Measurements from ENCODE around the gene MAD2L1. TPM values are rescaled to one million over a fixed set of nuclear protein-coding genes. Genes with fewer than 3 reads are reported as not detected.

Gene MAD2L1
- total and polyA plus RNA-seq, 2 donors from 2014 or later, result 1.9 to 2.0 TPM

- peak; percentile 98 for FAIRE-seq
- intact Hi-C loops (cut with DNase I), result no loop called here
- H3K9me3 ChIP-seq (ENCODE audit: control insufficient read depth in 2 of 3, insufficient read depth in 1 of 3, low read length in 3 of 3), result no peaks in the 10 kb centered on the region
- no peak overlapping the region for H3K27ac ChIP-seq (ENCODE audit: low read depth in 2 of 2, low read length in 2 of 2)
- H3K9ac ChIP-seq (ENCODE audit: low read length in 3 of 3), result no peak overlapping the region
- H3K36me3 ChIP-seq (ENCODE audit: control insufficient read depth in 2 of 3, insufficient read depth in 3 of 3, low read length in 3 of 3), result no peaks in the 10 kb centered on the region
- DNase-seq, result peak in 3 of 5 donors; percentile 27 to 85 (median 72)
- peaks cover 2 to 4% (median 3%) of the 10 kb centered on the region in 3 donors for H3K4me1 ChIP-seq (ENCODE audit: control insufficient read depth in 2 of 3, insufficient read depth in 2 of 3, low read depth in 1 of 3, low read length in 3 of 3)
- peak; percentile 49 for TF ChIP-seq CTCF (IDR thresholded peaks at IDR 0.05; ENCODE audit: borderline replicate concordance, extremely low read depth, insufficient read depth)
- no peak overlapping the region for H3K4me3 ChIP-seq (ENCODE audit: low read length in 3 of 3)
- no peaks in the 10 kb centered on the region for H3K27me3 ChIP-seq (ENCODE audit: control insufficient read depth, insufficient read depth, low read length)
Observed at GRCh38 chr4:120071192-120071795, 4.6 kb upstream of the MAD2L1 start.

GRCh38 chr4:120070196-120070595, 3.5 kb upstream of the MAD2L1 start:
- no peak overlapping the region for H3K9ac ChIP-seq (ENCODE audit: low read length in 3 of 3)

GRCh38 chr4:120065974-120066516, 603 bp downstream of the MAD2L1 start:
- no peak for TF ChIP-seq CTCF (IDR thresholded peaks at IDR 0.05; ENCODE audit: borderline replicate concordance, extremely low read depth, insufficient read depth)
- Histone ChIP-seq H3K9me3 (ENCODE audit: control insufficient read depth in 2 of 3, insufficient read depth in 1 of 3, low read length in 3 of 3) (no peaks in the 10 kb centered on the region), H3K4me1 (ENCODE audit: control insufficient read depth in 2 of 3, insufficient read depth in 2 of 3, low read depth in 1 of 3, low read length in 3 of 3) (peaks cover 2 to 9% (median 8%) of the 10 kb centered on the region in 3 donors), H3K27me3 (ENCODE audit: control insufficient read depth, insufficient read depth, low read length) (no peaks in the 10 kb centered on the region), H3K27ac (ENCODE audit: low read depth in 2 of 2, low read length in 2 of 2) (no peak overlapping the region), H3K36me3 (ENCODE audit: control insufficient read depth in 2 of 3, insufficient read depth in 3 of 3, low read length in 3 of 3) (no peaks in the 10 kb centered on the region), H3K4me3 (ENCODE audit: low read length in 3 of 3) (peak overlapping the region; percentile 77 to 98 (median 97)), H3K9ac (ENCODE audit: low read length in 3 of 3) (peak overlapping the region; percentile 26 to 65 (median 33))
- intact Hi-C loops (cut with DNase I), result no loop called here
- DNase-seq, result no peak
- no peak for FAIRE-seq

More at GRCh38 chr4:120070196-120070595, 3.5 kb upstream of the MAD2L1 start:
- DNase-seq (no peak), FAIRE-seq (no peak)
- Histone ChIP-seq H3K36me3 (ENCODE audit: control insufficient read depth in 2 of 3, insufficient read depth in 3 of 3, low read length in 3 of 3) (no peaks in the 10 kb centered on the region), H3K27me3 (ENCODE audit: control insufficient read depth, insufficient read depth, low read length) (no peaks in the 10 kb centered on the region), H3K9me3 (ENCODE audit: control insufficient read depth in 2 of 3, insufficient read depth in 1 of 3, low read length in 3 of 3) (no peaks in the 10 kb centered on the region), H3K4me3 (ENCODE audit: low read length in 3 of 3) (no peak overlapping the region), H3K27ac (ENCODE audit: low read depth in 2 of 2, low read length in 2 of 2) (no peak overlapping the region), H3K4me1 (ENCODE audit: control insufficient read depth in 2 of 3, insufficient read depth in 2 of 3, low read depth in 1 of 3, low read length in 3 of 3) (peaks cover 2 to 9% (median 8%) of the 10 kb centered on the region in 3 donors)
- TF ChIP-seq CTCF (IDR thresholded peaks at IDR 0.05; ENCODE audit: borderline replicate concordance, extremely low read depth, insufficient read depth), result no peak
- intact Hi-C loops (cut with DNase I), result no loop called here
